ENCODE data around the gene EHBP1. TPM values are rescaled to one million over a fixed set of nuclear protein-coding genes. Genes with fewer than 3 reads are reported as not detected.

The EHBP1 gene
- total RNA-seq, 1 donor from 2014 or later, result 67.4 TPM

GRCh38 chr2:62661263-62661635, 44.3 kb upstream of the EHBP1 start:
- Mint-ChIP-seq H3K27me3 (ENCODE audit: low read depth) (no peaks in the 10 kb centered on the region), H3K9me3 (no peaks in the 10 kb centered on the region), H3K36me3 (no peaks in the 10 kb centered on the region), H3K4me3 (no peak overlapping the region), H3K27ac (no peak overlapping the region), H3K4me1 (peaks cover 46% of the 10 kb centered on the region)
- DNase-seq (ENCODE audit: low spot score in 2 of 2, unreplicated experiment in 2 of 2), result no peak
- no peak for TF ChIP-seq CTCF (IDR thresholded peaks at IDR 0.05; ENCODE audit: unreplicated experiment)

DNA sequence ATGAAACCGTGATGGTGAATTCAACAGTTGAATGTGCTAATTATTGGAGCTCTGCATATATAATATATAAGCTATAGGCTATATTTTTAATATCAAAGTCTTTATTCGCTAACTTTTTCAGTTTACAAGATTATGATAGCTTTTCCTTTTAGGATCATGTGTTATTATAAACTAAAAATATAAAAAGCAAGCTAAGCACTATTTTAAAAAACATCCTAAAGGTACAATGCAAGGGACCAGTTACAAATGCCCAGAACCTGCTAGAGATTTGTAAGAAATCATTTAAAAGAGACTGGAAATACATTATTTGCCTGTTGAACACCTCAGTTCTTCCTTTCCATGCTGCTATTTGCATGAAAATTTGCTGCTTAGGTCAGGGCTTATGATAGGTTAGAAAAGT, 43.4 kb upstream of the EHBP1 start:
- H3K4me3 Mint-ChIP-seq, result no peak overlapping the region
- H3K4me1 Mint-ChIP-seq, result peaks cover 46% of the 10 kb centered on the region
- H3K27me3 Mint-ChIP-seq (ENCODE audit: low read depth), result no peaks in the 10 kb centered on the region

DNA sequence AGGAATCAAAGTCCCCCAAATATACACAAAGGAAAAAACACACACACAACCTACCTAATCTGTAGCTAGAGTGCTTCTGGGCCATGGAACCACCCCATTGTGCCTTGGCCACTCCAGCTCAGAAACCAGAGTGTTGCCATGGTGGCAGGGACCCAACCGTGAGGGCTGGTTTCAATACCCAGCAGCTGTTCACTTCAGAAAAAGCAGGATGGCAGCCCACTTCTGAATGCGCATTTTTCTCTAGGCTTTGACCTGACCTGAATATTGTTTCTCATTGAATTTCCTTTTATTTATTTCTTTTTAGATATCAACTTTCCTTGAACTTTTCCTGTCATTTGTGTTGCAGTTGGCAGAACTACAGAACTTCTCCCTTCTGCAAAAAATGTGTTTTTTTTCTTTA, 43.0 kb upstream of the EHBP1 start:
- Mint-ChIP-seq H3K4me3 (no peak overlapping the region), H3K27ac (peak overlapping the region; percentile 95), H3K27me3 (ENCODE audit: low read depth) (no peaks in the 10 kb centered on the region), H3K36me3 (no peaks in the 10 kb centered on the region), H3K4me1 (peaks cover 46% of the 10 kb centered on the region), H3K9me3 (no peaks in the 10 kb centered on the region)
- DNase-seq (ENCODE audit: low spot score in 2 of 2, unreplicated experiment in 2 of 2), result no peak
- no peak for TF ChIP-seq CTCF (IDR thresholded peaks at IDR 0.05; ENCODE audit: unreplicated experiment)

More for the DNA sequence above, 43.4 kb upstream of the EHBP1 start:
- Mint-ChIP-seq H3K27ac (peak overlapping the region; percentile 95), H3K9me3 (no peaks in the 10 kb centered on the region), H3K36me3 (no peaks in the 10 kb centered on the region)
- DNase-seq (ENCODE audit: low spot score in 2 of 2, unreplicated experiment in 2 of 2), result no peak
- TF ChIP-seq CTCF (IDR thresholded peaks at IDR 0.05; ENCODE audit: unreplicated experiment), result no peak

GRCh38 chr2:62663411-62663810, 42.1 kb upstream of the EHBP1 start:
- H3K4me3 Mint-ChIP-seq, result no peak overlapping the region
- TF ChIP-seq CTCF (IDR thresholded peaks at IDR 0.05; ENCODE audit: unreplicated experiment), result no peak
- DNase-seq (ENCODE audit: low spot score in 2 of 2, unreplicated experiment in 2 of 2), result no peak
- H3K9me3 Mint-ChIP-seq, result no peaks in the 10 kb centered on the region
- peaks cover 46% of the 10 kb centered on the region for H3K4me1 Mint-ChIP-seq
- no peaks in the 10 kb centered on the region for H3K36me3 Mint-ChIP-seq
- H3K27ac Mint-ChIP-seq, result peak overlapping the region; percentile 95
- no peaks in the 10 kb centered on the region for H3K27me3 Mint-ChIP-seq (ENCODE audit: low read depth)

- Mint-ChIP-seq H3K36me3 (no peaks in the 10 kb centered on the region), H3K4me3 (no peak overlapping the region), H3K27ac (peak overlapping the region; percentile 95), H3K9me3 (no peaks in the 10 kb centered on the region), H3K4me1 (peaks cover 46% of the 10 kb centered on the region), H3K27me3 (ENCODE audit: low read depth) (no peaks in the 10 kb centered on the region)
- no peak for TF ChIP-seq CTCF (IDR thresholded peaks at IDR 0.05; ENCODE audit: unreplicated experiment)
- DNase-seq (ENCODE audit: low spot score in 2 of 2, unreplicated experiment in 2 of 2), result no peak
These were observed 41.4 kb upstream of the EHBP1 start for GRCh38 chr2:62663920-62664795.
